ENCODE results near the gene LRRC45. TPM values are rescaled to one million over a fixed set of nuclear protein-coding genes. Genes with fewer than 3 reads are reported as not detected.
A peak's percentile ranks its signal among the peaks of the same experiment; 100 is the strongest.

LRRC45 gene
- total RNA-seq, 1 experiment from 2014 or later = 35.2 TPM

- Histone ChIP-seq H3K27me3 (replicated peaks) (no peaks in the 10 kb centered on the region; the same call in 1 of the 2 replicates), H3K4me1 (replicated peaks) (peaks cover 32% of the 10 kb centered on the region), H3K9me3 (replicated peaks) (no peaks in the 10 kb centered on the region), H3K4me3 (no peak overlapping the region), H3K36me3 (peaks cover 17% of the 10 kb centered on the region), H3K27ac (no peak overlapping the region)
- DNase-seq (ENCODE audit: low read depth in 1 of 2, low spot score in 2 of 2) = no peak
Measured at GRCh38 chr17:81998691-81999438, 24.2 kb upstream of the LRRC45 start.

DNA sequence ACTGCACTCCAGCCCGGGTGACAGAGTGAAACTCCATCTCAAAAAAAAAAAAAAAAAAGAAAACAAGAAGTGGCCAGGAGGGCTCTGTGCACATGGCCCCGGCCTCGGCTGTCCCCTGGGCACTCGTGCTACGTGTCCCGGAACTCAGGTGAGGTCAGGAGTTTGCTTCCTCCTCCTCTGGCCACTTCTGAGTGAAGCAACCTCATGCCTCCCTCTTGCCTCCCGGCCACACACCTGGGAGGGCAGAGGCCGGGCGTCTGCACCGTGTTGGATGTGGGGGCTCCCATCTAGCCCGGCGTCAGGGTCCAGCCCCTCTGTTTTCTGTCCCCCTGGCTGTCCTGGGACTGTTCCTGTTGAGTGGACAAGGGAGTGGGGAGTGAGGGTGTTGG lies 23.5 kb upstream of the LRRC45 start:
- no peak overlapping the region for H3K4me3 ChIP-seq
- H3K9me3 ChIP-seq (replicated peaks) = no peaks in the 10 kb centered on the region
- peaks cover 34% of the 10 kb centered on the region for H3K4me1 ChIP-seq (replicated peaks)
- peaks cover 17% of the 10 kb centered on the region for H3K36me3 ChIP-seq
- H3K27me3 ChIP-seq (replicated peaks) = no peaks in the 10 kb centered on the region; the same call in 1 of the 2 replicates
- DNase-seq (ENCODE audit: low read depth in 1 of 2, low spot score in 2 of 2) = no peak
- H3K27ac ChIP-seq = no peak overlapping the region

DNA sequence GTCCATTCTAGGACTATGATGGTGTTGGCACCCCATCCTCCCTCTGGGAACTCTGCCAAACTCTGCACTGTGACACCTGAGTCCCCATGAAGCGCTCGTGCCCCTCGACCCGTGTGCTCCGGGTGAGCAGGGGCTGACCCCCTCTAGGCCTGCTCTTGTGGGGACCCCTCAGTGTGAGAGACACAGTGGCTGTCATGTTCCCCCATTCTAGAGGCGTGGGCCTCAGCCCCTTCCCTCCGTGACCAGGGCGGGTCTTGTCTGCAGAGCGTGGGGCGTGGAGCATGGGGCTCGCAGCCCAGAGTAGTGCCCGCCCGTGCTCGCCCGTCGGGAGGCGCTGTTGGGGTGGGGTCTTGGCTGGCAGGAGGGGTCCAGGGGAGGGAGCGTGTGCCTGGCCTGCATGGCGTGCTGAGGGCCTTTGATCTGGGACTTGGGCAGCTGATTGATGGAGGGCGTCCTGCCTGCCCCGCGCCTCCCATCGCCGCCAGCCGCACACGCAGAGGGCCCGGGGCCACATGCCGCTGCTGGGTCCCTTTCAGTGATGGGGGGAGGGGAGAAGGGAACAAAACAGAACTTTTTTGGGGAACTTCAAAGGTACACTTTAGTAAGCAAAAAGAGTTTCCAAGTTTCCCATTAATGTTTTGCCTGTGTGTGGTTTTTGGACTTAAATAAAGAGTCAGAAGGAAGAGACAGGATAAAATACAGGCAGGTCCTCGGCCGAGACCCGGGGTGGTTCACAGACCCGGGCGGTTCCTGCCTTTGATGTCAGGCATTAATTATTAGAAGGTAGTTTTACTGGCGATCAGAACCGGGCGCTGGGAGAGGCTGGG lies 22.9 kb upstream of the LRRC45 start:
- peaks cover 34% of the 10 kb centered on the region for H3K4me1 ChIP-seq (replicated peaks)
- no peaks in the 10 kb centered on the region; the same call in 1 of the 2 replicates for H3K27me3 ChIP-seq (replicated peaks)
- peaks cover 17% of the 10 kb centered on the region for H3K36me3 ChIP-seq
- H3K27ac ChIP-seq = no peak overlapping the region
- H3K4me3 ChIP-seq = no peak overlapping the region
- no peaks in the 10 kb centered on the region for H3K9me3 ChIP-seq (replicated peaks)
- DNase-seq (ENCODE audit: low read depth in 1 of 2, low spot score in 2 of 2) = no peak

GRCh38 chr17:82000803-82001570 lies 22.1 kb upstream of the LRRC45 start:
- Histone ChIP-seq H3K36me3 (peaks cover 10% of the 10 kb centered on the region), H3K27ac (no peak overlapping the region), H3K4me3 (no peak overlapping the region), H3K27me3 (replicated peaks) (no peaks in the 10 kb centered on the region; the same call in 1 of the 2 replicates), H3K9me3 (replicated peaks) (no peaks in the 10 kb centered on the region), H3K4me1 (replicated peaks) (peaks cover 37% of the 10 kb centered on the region)
- DNase-seq (ENCODE audit: low read depth in 1 of 2, low spot score in 2 of 2) = no peak

DNA sequence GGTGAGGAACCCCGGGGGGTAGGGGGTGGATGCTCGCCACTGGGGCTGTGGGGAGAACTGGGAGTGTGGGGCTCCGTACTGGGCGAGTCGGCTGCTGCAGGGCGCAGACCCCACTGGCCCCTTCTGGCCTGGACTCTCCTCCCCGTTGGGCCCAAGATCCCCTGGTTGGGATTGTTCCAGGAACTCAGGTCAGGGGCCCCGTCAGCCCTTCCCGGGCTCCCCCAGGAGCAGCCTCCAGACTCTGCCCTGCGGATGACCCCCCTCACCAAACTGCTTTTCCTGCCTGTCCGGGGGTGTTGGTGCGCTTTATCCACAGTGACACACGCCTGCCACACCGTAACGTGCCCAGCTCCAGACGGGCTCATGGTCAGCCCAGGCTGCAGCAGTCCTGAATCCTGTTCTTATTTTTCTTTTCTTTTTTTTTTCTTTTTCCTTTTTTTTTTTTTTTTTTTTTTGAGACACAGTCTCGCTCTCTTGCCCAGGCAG lies 21.5 kb upstream of the LRRC45 start:
- DNase-seq (ENCODE audit: low read depth in 1 of 2, low spot score in 2 of 2) = no peak
- Histone ChIP-seq H3K4me1 (replicated peaks) (peaks cover 43% of the 10 kb centered on the region), H3K36me3 (peaks cover 5% of the 10 kb centered on the region), H3K27ac (no peak overlapping the region), H3K9me3 (replicated peaks) (no peaks in the 10 kb centered on the region), H3K27me3 (replicated peaks) (no peaks in the 10 kb centered on the region; the same call in 1 of the 2 replicates), H3K4me3 (no peak overlapping the region)

- no peaks in the 10 kb centered on the region for H3K27me3 ChIP-seq (replicated peaks)
- no peak overlapping the region for H3K4me3 ChIP-seq
- no peaks in the 10 kb centered on the region for H3K9me3 ChIP-seq (replicated peaks)
- no peaks in the 10 kb centered on the region for H3K36me3 ChIP-seq
- DNase-seq (ENCODE audit: low read depth in 1 of 2, low spot score in 2 of 2) = peak; percentile 99
- peaks cover 57% of the 10 kb centered on the region for H3K4me1 ChIP-seq (replicated peaks)
- peak overlapping the region; percentile 63 for H3K27ac ChIP-seq
Measured at GRCh38 chr17:82003411-82004381, 19.4 kb upstream of the LRRC45 start.

DNA sequence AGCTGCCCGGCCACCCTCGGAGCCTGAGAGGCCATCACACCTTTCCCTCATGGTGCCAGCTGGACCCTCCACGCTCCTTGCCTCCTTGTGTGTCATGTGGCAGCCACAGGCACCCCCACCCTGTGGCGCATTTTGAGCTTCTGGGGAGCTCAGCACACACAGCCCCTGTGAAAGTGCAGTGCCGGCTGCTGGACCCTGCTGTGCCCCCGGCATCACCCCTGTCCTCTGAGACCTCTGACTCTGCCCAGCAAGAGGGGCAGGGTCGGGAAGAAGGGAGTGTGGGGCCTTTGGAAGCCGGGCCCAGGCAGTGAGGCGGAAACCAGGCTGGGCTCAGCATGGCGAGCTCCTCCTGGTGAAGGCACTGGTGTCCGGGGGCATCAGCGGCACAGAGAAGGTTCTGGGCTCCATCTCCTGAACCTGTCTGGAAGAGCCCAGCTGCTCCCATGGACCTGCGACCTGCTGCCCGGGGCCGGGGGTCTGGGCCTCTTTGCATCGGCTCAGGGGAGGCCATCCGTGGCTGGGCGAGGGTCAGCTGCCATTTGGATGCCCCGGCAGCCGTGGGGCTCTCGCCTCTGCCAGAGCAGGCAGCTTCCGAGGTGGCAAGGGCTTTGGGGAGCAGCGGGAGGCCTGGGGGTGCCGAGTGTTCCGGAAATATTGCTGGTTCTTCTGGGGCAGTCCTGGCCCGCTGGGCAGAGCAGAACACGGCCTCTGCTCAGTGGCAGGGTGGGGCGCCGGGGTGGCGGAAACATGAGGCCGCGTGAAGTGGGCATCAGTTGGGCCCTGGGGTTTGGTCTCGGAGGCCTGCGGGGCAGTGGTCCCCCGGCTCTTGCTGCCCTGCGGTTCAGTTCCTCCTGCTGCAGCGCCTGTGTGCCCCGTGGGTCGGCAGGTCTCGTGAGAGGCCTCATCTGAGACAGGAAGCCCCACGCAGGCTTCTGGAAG lies 18.3 kb upstream of the LRRC45 start:
- Histone ChIP-seq H3K27ac (peak overlapping the region; percentile 63), H3K9me3 (replicated peaks) (no peaks in the 10 kb centered on the region), H3K36me3 (no peaks in the 10 kb centered on the region; the same call in 1 of the 2 replicates), H3K27me3 (replicated peaks) (no peaks in the 10 kb centered on the region), H3K4me1 (replicated peaks) (peaks cover 57% of the 10 kb centered on the region), H3K4me3 (no peak overlapping the region)
- no peak for DNase-seq (ENCODE audit: low read depth in 1 of 2, low spot score in 2 of 2)

DNA sequence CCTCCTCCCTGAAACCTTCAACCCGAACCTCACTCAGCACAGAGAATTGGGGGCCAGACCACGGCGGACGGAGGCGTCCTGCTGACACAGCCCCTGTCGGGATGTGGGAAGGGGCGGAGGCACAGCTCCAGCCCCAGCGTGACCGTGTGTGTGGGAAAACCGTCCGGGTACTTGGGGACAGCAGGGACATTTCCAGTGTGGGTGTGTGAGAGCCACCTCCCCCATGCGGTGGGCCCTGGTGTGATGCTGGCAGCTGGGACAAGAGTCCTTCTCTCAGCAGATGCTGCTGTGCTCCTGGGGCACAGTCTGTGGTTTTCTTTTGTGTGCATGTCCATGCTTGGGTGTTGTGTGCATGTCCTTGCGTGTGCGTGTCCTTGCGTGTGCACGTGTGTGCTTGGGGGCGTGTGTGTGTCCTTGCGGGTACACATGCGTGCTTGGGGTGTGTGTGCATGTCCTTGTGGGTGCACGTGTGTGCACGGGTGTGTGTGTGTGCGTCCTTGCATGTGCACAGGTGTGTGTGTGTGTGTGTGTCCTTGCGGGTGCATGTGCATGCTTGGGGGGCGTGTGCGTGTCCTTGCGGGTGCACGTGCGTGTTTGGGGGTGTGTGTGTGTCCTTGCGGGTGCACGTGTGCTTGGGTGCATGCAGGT lies 17.3 kb upstream of the LRRC45 start:
- H3K4me3 ChIP-seq = no peak overlapping the region
- no peak for DNase-seq (ENCODE audit: low read depth in 1 of 2, low spot score in 2 of 2)
- H3K27ac ChIP-seq = no peak overlapping the region
- H3K9me3 ChIP-seq (replicated peaks) = no peaks in the 10 kb centered on the region
- peaks cover 57% of the 10 kb centered on the region for H3K4me1 ChIP-seq (replicated peaks)
- no peaks in the 10 kb centered on the region for H3K27me3 ChIP-seq (replicated peaks)
- peaks cover 3% of the 10 kb centered on the region; the same call in 1 of the 2 replicates for H3K36me3 ChIP-seq

DNA sequence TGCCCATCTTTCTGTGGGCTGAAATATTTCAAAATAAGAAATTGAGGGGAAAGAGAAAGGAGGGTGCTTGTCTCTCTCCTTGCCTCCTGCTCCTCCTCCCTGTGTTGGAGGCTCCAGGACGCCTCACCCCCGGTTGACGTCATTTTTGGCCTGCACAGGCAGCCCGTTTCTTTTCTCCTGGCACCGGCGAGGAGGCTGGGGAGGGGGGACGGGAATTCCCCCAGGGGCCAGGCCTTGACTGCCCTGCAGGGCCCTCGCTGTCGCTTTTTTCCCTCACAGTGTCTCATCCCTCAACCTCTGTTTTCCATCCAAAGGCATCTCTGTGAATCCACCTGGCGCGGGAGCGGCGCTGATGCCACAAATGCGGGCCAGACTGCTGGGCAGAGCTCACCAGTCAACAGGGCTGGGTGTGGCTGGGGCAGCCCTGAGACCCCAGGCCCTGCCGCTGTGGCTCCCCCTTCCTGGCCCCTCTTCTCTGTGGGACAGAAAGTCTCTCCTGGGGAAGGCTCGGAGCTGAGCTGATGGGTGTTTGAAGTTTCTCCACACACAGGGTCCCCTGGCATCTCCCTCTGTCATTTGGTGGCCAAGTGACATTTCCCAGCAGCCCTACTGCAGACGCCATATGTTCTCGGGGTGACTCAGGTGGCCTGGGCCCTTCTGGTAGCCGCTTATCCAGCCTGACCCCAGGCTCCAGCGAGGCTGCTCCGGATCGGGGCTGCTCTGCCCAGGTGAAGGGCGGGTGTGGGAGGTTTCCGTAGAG lies 16.5 kb upstream of the LRRC45 start:
- peak; percentile 55 to 76 for DNase-seq (ENCODE audit: low read depth in 1 of 2, low spot score in 2 of 2)
- Histone ChIP-seq H3K4me3 (no peak overlapping the region), H3K36me3 (peaks cover 5% of the 10 kb centered on the region; the same call in 1 of the 2 replicates), H3K27ac (no peak overlapping the region), H3K9me3 (replicated peaks) (no peaks in the 10 kb centered on the region), H3K4me1 (replicated peaks) (peaks cover 57% of the 10 kb centered on the region), H3K27me3 (replicated peaks) (no peaks in the 10 kb centered on the region)

GRCh38 chr17:82007228-82007494 lies 15.9 kb upstream of the LRRC45 start:
- peaks cover 5% of the 10 kb centered on the region; the same call in 1 of the 2 replicates for H3K36me3 ChIP-seq
- no peaks in the 10 kb centered on the region for H3K27me3 ChIP-seq (replicated peaks)
- DNase-seq (ENCODE audit: low read depth in 1 of 2, low spot score in 2 of 2) = no peak
- H3K9me3 ChIP-seq (replicated peaks) = no peaks in the 10 kb centered on the region
- H3K4me1 ChIP-seq (replicated peaks) = peaks cover 57% of the 10 kb centered on the region
- no peak overlapping the region for H3K27ac ChIP-seq
- H3K4me3 ChIP-seq = no peak overlapping the region

Data from SJSA1 (cell line).